OCI-LY7 (cell line): ENCODE results near the gene PARD3B.

Experiments used
- CTCF ChIP-seq: fragments of 200-600 bp; sonication (generic); conservative IDR thresholded peaks from 2 replicates; pipeline ENCODE4 v1.5.1; 2014; ENCODE audit warnings: mild to moderate bottlenecking, antibody characterized with exemption, low read length, moderate library complexity, mixed read lengths
- EZH2phosphoT487 ChIP-seq: fragments of 200-600 bp; sonication (generic); IDR thresholded peaks from 2 replicates; pipeline ENCODE4 v1.6.1; 2018; ENCODE audit warnings: low read depth, borderline replicate concordance, mild to moderate bottlenecking, mixed run types, antibody characterized with exemption, low read length, moderate library complexity, mixed read lengths

GRCh38 chr2:205427112-205427511 lies 881.8 kb downstream of the PARD3B start:
- TF ChIP-seq CTCF = no peak
- no peak for TF ChIP-seq EZH2phosphoT487
